Liver (tissue), 9 donors: ENCODE results near the gene SNAPC4. TPM values are rescaled to one million over a fixed set of nuclear protein-coding genes. Genes with fewer than 3 reads are reported as not detected.
"Not testable (repeated sequence)": the region's sequence is repeated elsewhere in the genome, so short reads cannot be mapped to it uniquely, and the experiment has no call there.

Experiments used
- DNase-seq: peaks from one replicate; pipeline ENCODE4 v3.0.0-alpha.2; 2017; ENCODE audit warnings: low spot score
- H3K27ac ChIP-seq, 2 donors: one replicate each; pipeline ENCODE4 v1.7.0; 2013; ENCODE audit warnings: inconsistent platforms in 2 of 2, low read length in 2 of 2, control low read depth in 1 of 2, low read depth in 1 of 2, mild to moderate bottlenecking in 1 of 2
- H3K27me3 ChIP-seq, 4 donors: one replicate each; pipeline versions ENCODE4 v1.6.1 to v1.7.0; 2013; ENCODE audit warnings: low read length in 3 of 4, inconsistent platforms in 1 of 4, mild to moderate bottlenecking in 1 of 4, moderate library complexity in 1 of 4; ENCODE audit not compliant: control insufficient read depth in 4 of 4, insufficient read depth in 4 of 4
- H3K36me3 ChIP-seq, 4 donors: one replicate each; pipeline versions ENCODE4 v1.6.1 to v1.7.0; 2013; ENCODE audit warnings: low read length in 3 of 4, mild to moderate bottlenecking in 3 of 4, low read depth in 1 of 4, moderate library complexity in 1 of 4; ENCODE audit not compliant: control insufficient read depth in 4 of 4, insufficient read depth in 3 of 4
- H3K4me1 ChIP-seq, 4 donors: one replicate each; pipeline versions ENCODE4 v1.6.1 to v1.7.0; 2013; ENCODE audit warnings: low read length in 3 of 4, mild to moderate bottlenecking in 3 of 4, moderate library complexity in 1 of 4; ENCODE audit not compliant: control insufficient read depth in 4 of 4, insufficient read depth in 4 of 4
- H3K4me3 ChIP-seq, 3 donors: one replicate each; pipeline versions ENCODE4 v1.6.1 to v1.7.0; 2013; ENCODE audit warnings: low read length in 3 of 3, control low read depth in 1 of 3, low read depth in 1 of 3, mild to moderate bottlenecking in 1 of 3
- H3K9ac ChIP-seq, 2 donors: one replicate each; pipeline ENCODE4 v1.7.0; 2013; ENCODE audit warnings: low read length in 2 of 2, mild to moderate bottlenecking in 2 of 2, moderate library complexity in 2 of 2, control low read depth in 1 of 2, low read depth in 1 of 2
- H3K9me3 ChIP-seq, 4 donors: one replicate each; pipeline versions ENCODE4 v1.6.1 to v1.7.0; 2013; ENCODE audit warnings: low read length in 3 of 4; ENCODE audit not compliant: control insufficient read depth in 4 of 4
- ATF3 ChIP-seq: IDR thresholded peaks from 2 replicates; pipeline ENCODE4 v1.6.1; 2016; ENCODE audit warnings: antibody characterized with exemption
- CTCF ChIP-seq: fragments of 150-350 bp; IDR thresholded peaks from 2 replicates; pipeline ENCODE4 v1.5.1; 2017; ENCODE audit warnings: improper control_type of control experiment, low read depth, low read length; ENCODE audit not compliant: missing input control
- EGR1 ChIP-seq, 2 donors: IDR thresholded peaks; 2 replicates each; pipeline ENCODE4 v1.6.1; 2016 to 2018; ENCODE audit warnings: antibody characterized with exemption in 2 of 2, low read depth in 2 of 2
- FOXA1 ChIP-seq: IDR thresholded peaks from 2 replicates; pipeline ENCODE4 v1.6.1; 2016; ENCODE audit warnings: antibody characterized with exemption
- FOXA2 ChIP-seq: IDR thresholded peaks from 2 replicates; pipeline ENCODE4 v1.6.1; 2016; ENCODE audit warnings: antibody characterized with exemption
- GABPA ChIP-seq, 2 donors: IDR thresholded peaks in 1 of 2; conservative IDR thresholded peaks in 1 of 2; 2 replicates each; pipeline ENCODE4 v1.6.1; 2016; ENCODE audit warnings: antibody characterized with exemption in 2 of 2, mild to moderate bottlenecking in 1 of 2, moderate library complexity in 1 of 2
- HNF4A ChIP-seq, 2 donors: conservative IDR thresholded peaks; 2 replicates each; pipeline ENCODE4 v1.6.1; 2016; ENCODE audit warnings: antibody characterized with exemption in 2 of 2, mild to moderate bottlenecking in 2 of 2
- HNF4G ChIP-seq: IDR thresholded peaks from 2 replicates; pipeline ENCODE4 v1.6.1; 2016; ENCODE audit warnings: antibody characterized with exemption
- JUND ChIP-seq, 2 donors: IDR thresholded peaks; 2 replicates each; pipeline ENCODE4 v1.6.1; 2016; ENCODE audit warnings: antibody characterized with exemption in 2 of 2
- MAX ChIP-seq: IDR thresholded peaks from 2 replicates; pipeline ENCODE4 v1.6.1; 2016; ENCODE audit warnings: antibody characterized with exemption
- NR2F2 ChIP-seq: IDR thresholded peaks from 2 replicates; pipeline ENCODE4 v1.6.1; 2016; ENCODE audit warnings: antibody characterized with exemption
- RAD21 ChIP-seq, 2 donors: IDR thresholded peaks; 2 replicates each; pipeline ENCODE4 v1.6.1; 2016; ENCODE audit warnings: antibody characterized with exemption in 2 of 2, mild to moderate bottlenecking in 2 of 2
- REST ChIP-seq: IDR thresholded peaks from 2 replicates; pipeline ENCODE4 v1.6.1; 2016; ENCODE audit warnings: antibody characterized with exemption, mild to moderate bottlenecking
- RXRA ChIP-seq, 2 donors: IDR thresholded peaks; 2 replicates each; pipeline ENCODE4 v1.6.1; 2017 to 2018; ENCODE audit warnings: antibody characterized with exemption in 2 of 2, mild to moderate bottlenecking in 1 of 2
- TAF1 ChIP-seq: conservative IDR thresholded peaks from 2 replicates; pipeline ENCODE4 v1.6.1; 2016; ENCODE audit warnings: antibody characterized with exemption, mild to moderate bottlenecking
- ZBTB33 ChIP-seq: IDR thresholded peaks from 2 replicates; pipeline ENCODE4 v1.6.1; 2016; ENCODE audit warnings: antibody characterized with exemption
- WGBS: extraction: QIAGEN DNeasy Blood & Tissue Kit; methylation state at CpG from one replicate; pipeline ENCODE4 v1.1.7; 2013; 5-methylcytosine and 5-hydroxymethylcytosine counted together
- polyA plus RNA-seq, 2 donors: library from polyadenylated mRNA; stranded (reverse) in 1 of 2; unstranded in 1 of 2; fragments of 200-250 nt in 1 of 2; fragments of >200 nt in 1 of 2; fragmentation: Nextera tagmentation in 1 of 2; extraction: Ambion mirVana in 1 of 2; gene quantifications; one replicate each; pipeline versions ENCODE4 v1.2.1 to v1.2.3, GENCODE V29; 2013 to 2015
- total RNA-seq, 2 donors: library from RNA; depleted of rRNA; stranded (reverse); fragments of >200 nt; gene quantifications; one replicate each; pipeline ENCODE4 v1.2.3, GENCODE V29; 2014
- donor health status: healthy.
- donor health status: healthy.
- donor health status: healthy.
- donor health status: healthy.
- donor health status: healthy.

SNAPC4 gene
- total and polyA plus RNA-seq, 4 donors = 0.75 to 4.2 (median 3.1) TPM

GRCh38 chr9:136405904-136406303 lies 5.9 kb upstream of the SNAPC4 start:
- H3K27ac ChIP-seq, H3K4me3 ChIP-seq, H3K9ac ChIP-seq, H3K27me3 ChIP-seq, H3K9me3 ChIP-seq, DNase-seq, H3K4me1 ChIP-seq: not testable (repeated sequence)
- 92% methylated on average over 10 of the region's 10 CpGs for WGBS
- peaks cover 8 to 40% (median 10%) of the 10 kb centered on the region in 4 donors for H3K36me3 ChIP-seq

GRCh38 chr9:136405481-136405880 lies 5.5 kb upstream of the SNAPC4 start:
- H3K36me3 ChIP-seq = peaks cover 8 to 40% (median 10%) of the 10 kb centered on the region in 4 donors
- TF ChIP-seq JUND (IDR thresholded peaks at IDR 0.05) (no peak), TAF1 (no peak), GABPA (IDR thresholded peaks at IDR 0.05 in 1 of 2, conservative IDR thresholded peaks at IDR 0.05 in 1 of 2) (no peak), RXRA (IDR thresholded peaks at IDR 0.05) (no peak), REST (no peak), HNF4A (conservative IDR thresholded peaks at IDR 0.05) (no peak), FOXA1 (no peak), CTCF (no peak), RAD21 (IDR thresholded peaks at IDR 0.05) (no peak), MAX (no peak), FOXA2 (no peak), ZBTB33 (no peak), NR2F2 (no peak), ATF3 (no peak), EGR1 (IDR thresholded peaks at IDR 0.05; ENCODE audit: low read depth in 2 of 2) (no peak), HNF4G (no peak)
- H3K9ac ChIP-seq = no peak overlapping the region
- H3K4me1 ChIP-seq = peaks cover 3 to 10% (median 8%) of the 10 kb centered on the region in 4 donors
- H3K9me3 ChIP-seq = no peaks in the 10 kb centered on the region
- DNase-seq = no peak
- 74% methylated on average over 7 of the region's 7 CpGs for WGBS
- no peak overlapping the region for H3K27ac ChIP-seq
- H3K27me3 ChIP-seq = no peaks in the 10 kb centered on the region
- no peak overlapping the region for H3K4me3 ChIP-seq
